NCI-H748 treated with DMSO at 0.1 percent for 48 hours (cell line): Measurements from ENCODE around the gene HPD.

Source experiments
- DNase-seq: peaks from one replicate; lab custom pipeline; 2025; lab: John Stamatoyannopoulos, UW

Gene HPD

GRCh38 chr12:121810833-121811433 lies 47.7 kb downstream of the HPD start:
- DNase-seq, result no peak

GRCh38 chr12:121810234-121810817 lies 48.3 kb downstream of the HPD start:
- no peak for DNase-seq

- DNase-seq, result no peak
These were observed 48.9 kb downstream of the HPD start for GRCh38 chr12:121809712-121810116.

- no peak for DNase-seq
These were observed 50.0 kb downstream of the HPD start for GRCh38 chr12:121808623-121809022.

- no peak for DNase-seq
These were observed 50.9 kb downstream of the HPD start for GRCh38 chr12:121807642-121808347.

- DNase-seq, result no peak
These were observed 51.9 kb downstream of the HPD start for GRCh38 chr12:121806546-121807423.

GRCh38 chr12:121806009-121806545 lies 52.6 kb downstream of the HPD start:
- no peak for DNase-seq

- DNase-seq, result peak; percentile 6
These were observed 53.3 kb downstream of the HPD start for GRCh38 chr12:121805171-121806008.

GRCh38 chr12:121804417-121805111 lies 54.1 kb downstream of the HPD start:
- no peak for DNase-seq

GRCh38 chr12:121803861-121804416 lies 54.7 kb downstream of the HPD start, which contains the start of gene SETD1B:
Gene SETD1B (plus strand): TSS chr12:121804009. CDS start chr12:121804738, 729 bp downstream.
- peak; percentile 2 for DNase-seq

GRCh38 chr12:121802843-121803698 lies 55.6 kb downstream of the HPD start:
- peak; percentile 94 for DNase-seq

- DNase-seq, result no peak
These were observed 56.2 kb downstream of the HPD start for GRCh38 chr12:121802485-121802842.

- peak; percentile 87 for DNase-seq
These were observed 56.8 kb downstream of the HPD start for GRCh38 chr12:121801595-121802484.

- peak; percentile 42 for DNase-seq
These were observed 57.7 kb downstream of the HPD start for GRCh38 chr12:121800694-121801594.

- peak; percentile 45 for DNase-seq
These were observed 58.6 kb downstream of the HPD start for GRCh38 chr12:121799842-121800693.

GRCh38 chr12:121799156-121799841 lies 59.4 kb downstream of the HPD start:
- DNase-seq, result peak; percentile 51
